ENCODE results near the gene CMAS. TPM values are rescaled to one million over a fixed set of nuclear protein-coding genes. Genes with fewer than 3 reads are reported as not detected.
"Not testable (repeated sequence)": the region's sequence is repeated elsewhere in the genome, so short reads cannot be mapped to it uniquely, and the experiment has no call there.

The CMAS gene
- total RNA-seq, 1 experiment from 2014 or later, result 37.7 TPM

- TF ChIP-seq CTCF (conservative IDR thresholded peaks at IDR 0.05; ENCODE audit: low read depth, low read length) (no peak), EZH2 (IDR thresholded peaks at IDR 0.05; ENCODE audit: borderline replicate concordance, low read depth, low read length, poor library complexity, severe bottlenecking) (no peak)
- no peaks in the 10 kb centered on the region for H3K27me3 ChIP-seq (replicated peaks; ENCODE audit: insufficient read depth, low read depth, low read length, poor library complexity)
- BruUV-seq (replicated peaks), result no TSS peak
- intact Hi-C loops (cut with micrococcal nuclease; ENCODE audit: unreplicated experiment), result no loop called here
- H3K4me1 ChIP-seq (ENCODE audit: insufficient read depth, low read length, poor library complexity, severe bottlenecking), result no peaks in the 10 kb centered on the region
- no peaks in the 10 kb centered on the region for H3K9me3 ChIP-seq (ENCODE audit: low read depth, low read length, poor library complexity, severe bottlenecking)
- no peak overlapping the region for H3K4me3 ChIP-seq (ENCODE audit: low read depth, low read length, poor library complexity, severe bottlenecking)
- DNase-seq (ENCODE audit: low spot score), result no peak
- no peaks in the 10 kb centered on the region for H3K36me3 ChIP-seq (ENCODE audit: insufficient read depth, low read length, poor library complexity, severe bottlenecking)
- POLR2A ChIA-PET (ENCODE audit: low non-redundant PET), result no interaction called here
- H3K27ac ChIP-seq (ENCODE audit: low read depth, low read length, poor library complexity, severe bottlenecking), result no peak overlapping the region
- CTCF ChIA-PET, result no interaction called here
Measured at GRCh38 chr12:22089486-22089885, 43.5 kb downstream of the CMAS start.

- BruUV-seq (replicated peaks); H3K4me3 ChIP-seq (ENCODE audit: low read depth, low read length, poor library complexity, severe bottlenecking); DNase-seq (ENCODE audit: low spot score); CTCF ChIA-PET; H3K36me3 ChIP-seq (ENCODE audit: insufficient read depth, low read length, poor library complexity, severe bottlenecking); H3K9me3 ChIP-seq (ENCODE audit: low read depth, low read length, poor library complexity, severe bottlenecking); H3K27me3 ChIP-seq (replicated peaks; ENCODE audit: insufficient read depth, low read depth, low read length, poor library complexity); POLR2A ChIA-PET (ENCODE audit: low non-redundant PET); H3K27ac ChIP-seq (ENCODE audit: low read depth, low read length, poor library complexity, severe bottlenecking); H3K4me1 ChIP-seq (ENCODE audit: insufficient read depth, low read length, poor library complexity, severe bottlenecking): not testable (repeated sequence)
- intact Hi-C loops (cut with micrococcal nuclease; ENCODE audit: unreplicated experiment), result loop anchor here (5.0 kb wide), 1 partner anchor 358 kb away; no protein-coding TSS in a partner anchor
Measured at GRCh38 chr12:22099062-22099461, 53.0 kb downstream of the CMAS start.

DNA sequence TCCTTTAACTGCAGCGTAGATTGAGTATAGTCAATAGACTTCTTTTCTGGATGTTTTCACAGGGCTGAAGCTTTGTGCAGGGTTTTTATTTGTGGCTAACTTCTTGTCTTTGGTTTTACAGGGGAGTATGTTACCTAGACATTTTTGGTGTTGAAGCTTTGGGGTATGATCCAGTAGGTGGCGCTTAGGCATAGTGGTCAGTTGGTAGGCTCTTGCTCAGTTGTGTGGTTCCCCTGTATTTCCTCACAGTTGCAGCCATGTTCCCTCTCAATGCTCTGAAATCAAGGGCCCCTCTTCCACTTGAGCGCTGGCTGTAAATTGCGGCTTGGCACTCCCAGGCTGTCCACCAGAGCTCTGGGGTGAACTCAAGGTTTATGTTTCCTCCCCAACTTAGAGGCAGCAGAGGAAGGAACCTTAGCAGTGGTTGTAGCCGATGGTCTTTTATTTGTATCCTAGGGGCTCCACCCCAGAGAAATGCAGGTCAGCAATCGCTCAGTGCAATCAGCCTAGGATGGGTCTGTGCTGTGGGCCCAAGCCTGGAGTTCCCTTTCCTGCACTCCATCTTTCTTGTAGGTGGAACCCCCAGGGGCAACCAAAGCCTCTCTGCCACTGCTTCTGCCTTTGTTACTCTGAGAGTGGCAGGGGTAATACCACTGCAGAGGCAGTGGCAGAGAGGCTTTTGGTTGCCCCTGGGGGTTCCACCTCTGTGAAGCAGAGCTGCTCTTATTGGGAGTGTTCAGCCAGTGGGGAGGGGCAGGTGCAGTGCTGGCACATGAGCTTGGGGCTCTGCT is 55.1 kb downstream of the CMAS start:
- DNase-seq (ENCODE audit: low spot score), result peak; percentile 36
- Histone ChIP-seq H3K27ac (ENCODE audit: low read depth, low read length, poor library complexity, severe bottlenecking) (no peak overlapping the region), H3K36me3 (ENCODE audit: insufficient read depth, low read length, poor library complexity, severe bottlenecking) (no peaks in the 10 kb centered on the region), H3K4me1 (ENCODE audit: insufficient read depth, low read length, poor library complexity, severe bottlenecking) (no peaks in the 10 kb centered on the region), H3K27me3 (replicated peaks; ENCODE audit: insufficient read depth, low read depth, low read length, poor library complexity) (no peaks in the 10 kb centered on the region), H3K4me3 (ENCODE audit: low read depth, low read length, poor library complexity, severe bottlenecking) (no peak overlapping the region), H3K9me3 (ENCODE audit: low read depth, low read length, poor library complexity, severe bottlenecking) (no peaks in the 10 kb centered on the region)
- TF ChIP-seq CTCF (conservative IDR thresholded peaks at IDR 0.05; ENCODE audit: low read depth, low read length) (peak; percentile 52), EZH2 (IDR thresholded peaks at IDR 0.05; ENCODE audit: borderline replicate concordance, low read depth, low read length, poor library complexity, severe bottlenecking) (no peak)
- ChIA-PET CTCF (interaction anchor here (0.7 to 1.4 kb wide), 2 partner anchors 234 to 342 kb away, joined by 3 read pairs; no protein-coding TSS in a partner anchor), POLR2A (ENCODE audit: low non-redundant PET) (no interaction called here)
- BruUV-seq (replicated peaks), result no TSS peak
- intact Hi-C loops (cut with micrococcal nuclease; ENCODE audit: unreplicated experiment), result loop anchor here (5.0 kb wide), 1 partner anchor 341 kb away; no protein-coding TSS in a partner anchor
